Gastroesophageal sphincter (tissue), 4 donors: ENCODE data around the gene ANGPTL5. TPM values are rescaled to one million over a fixed set of nuclear protein-coding genes. Genes with fewer than 3 reads are reported as not detected.

Source experiments
- ATAC-seq: fragments of 150-250 bp; one replicate; pipeline ENCODE4 v1.9.1; 2016; ENCODE audit warnings: mild to moderate bottlenecking, moderate library complexity
- H3K27ac ChIP-seq, 4 donors: fragments of 200-600 bp; sonication (generic) in 3 of 4; 1 replicate in 3 of 4; 2 replicates in 1 of 4; pipeline ENCODE4 v1.5.1; 2016 to 2019
- H3K27me3 ChIP-seq: fragments of 200-600 bp; sonication (generic); one replicate; pipeline ENCODE4 v1.5.1; 2019
- H3K36me3 ChIP-seq, 2 donors: fragments of 200-600 bp; sonication (generic); one replicate each; pipeline ENCODE4 v1.5.1; 2019; ENCODE audit warnings: control low read depth in 1 of 2
- H3K4me1 ChIP-seq, 3 donors: fragments of 200-600 bp; sonication (generic); 1 replicate in 2 of 3; 2 replicates in 1 of 3; pipeline ENCODE4 v1.5.1; 2016 to 2019; ENCODE audit warnings: control low read depth in 2 of 3
- H3K4me3 ChIP-seq, 2 donors: fragments of 200-600 bp; sonication (generic); one replicate each; pipeline ENCODE4 v1.5.1; 2019; ENCODE audit warnings: mild to moderate bottlenecking in 1 of 2, moderate library complexity in 1 of 2
- H3K9me3 ChIP-seq, 3 donors: fragments of 200-600 bp; sonication (generic); one replicate each; pipeline ENCODE4 v1.5.1; 2017 to 2019; ENCODE audit warnings: control low read depth in 2 of 3
- EP300 ChIP-seq: sonication (generic); formaldehyde crosslinking; IDR thresholded peaks from one replicate; pipeline ENCODE4 v1.6.1; 2017; ENCODE audit warnings: antibody characterized with exemption, mild to moderate bottlenecking
- POLR2A ChIP-seq, 2 donors: fragments of 450-650 bp; IDR thresholded peaks; one replicate each; pipeline ENCODE4 v1.6.1; 2017; ENCODE audit warnings: antibody characterized with exemption in 2 of 2, mild to moderate bottlenecking in 2 of 2, moderate library complexity in 1 of 2
- POLR2AphosphoS5 ChIP-seq: sonication (generic); formaldehyde crosslinking; IDR thresholded peaks from one replicate; pipeline ENCODE4 v1.6.1; 2017; ENCODE audit warnings: antibody characterized with exemption
- WGBS, 2 donors: methylation state at CpG; one replicate each; pipeline ENCODE4 v1.1.5; 2018; ENCODE audit warnings: low coverage in 1 of 2; 5-methylcytosine and 5-hydroxymethylcytosine counted together
- total RNA-seq, 4 donors: library from RNA; depleted of rRNA; stranded (reverse); fragments of >200 nt; gene quantifications; one replicate each; pipeline ENCODE4 v1.1.0, GENCODE V29; 2016
- TF ChIP-seq, protein P1 (sequence below), 4 experiments: fragments of 200-600 bp in 2 of 4; fragments of 450-650 bp in 2 of 4; sonication (generic) in 1 of 4; IDR thresholded peaks; one replicate each; pipeline ENCODE4 v1.5.1; 2017 to 2019; ENCODE audit warnings: antibody characterized with exemption in 4 of 4, mild to moderate bottlenecking in 2 of 4, moderate library complexity in 2 of 4

The ANGPTL5 gene
- total RNA-seq, 4 donors from 2014 or later, result 0.12 to 0.62 (median 0.57) TPM; not detected in 1

DNA sequence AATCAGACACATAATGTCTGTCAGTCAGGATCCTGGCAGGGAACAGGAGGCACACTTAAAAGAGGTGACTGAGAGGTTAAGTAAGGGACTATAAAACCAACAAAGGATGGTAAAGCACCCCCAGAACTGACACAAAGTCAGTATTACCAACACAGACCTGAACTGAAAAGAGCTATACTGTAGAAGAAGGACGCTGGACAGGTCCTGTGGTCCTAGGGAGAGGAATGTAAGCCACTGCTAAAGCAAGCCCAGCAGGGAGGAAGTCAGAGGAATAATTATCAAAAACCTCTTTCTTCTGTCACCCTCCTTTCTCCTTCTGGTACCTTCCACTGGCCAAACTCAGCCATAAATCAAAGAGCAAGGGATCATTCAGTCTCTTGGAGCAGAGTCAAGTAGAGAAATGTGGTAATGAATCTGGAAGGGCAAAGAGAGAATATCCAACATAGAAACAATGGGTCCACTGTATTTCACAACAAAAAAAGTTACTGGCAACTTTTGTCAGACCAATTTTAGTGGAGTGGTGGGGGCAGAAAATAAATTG is 33.4 kb upstream of the ANGPTL5 start:
- H3K4me3 ChIP-seq, result no peak overlapping the region
- H3K27ac ChIP-seq, result no peak overlapping the region
- TF ChIP-seq, protein P1, sequence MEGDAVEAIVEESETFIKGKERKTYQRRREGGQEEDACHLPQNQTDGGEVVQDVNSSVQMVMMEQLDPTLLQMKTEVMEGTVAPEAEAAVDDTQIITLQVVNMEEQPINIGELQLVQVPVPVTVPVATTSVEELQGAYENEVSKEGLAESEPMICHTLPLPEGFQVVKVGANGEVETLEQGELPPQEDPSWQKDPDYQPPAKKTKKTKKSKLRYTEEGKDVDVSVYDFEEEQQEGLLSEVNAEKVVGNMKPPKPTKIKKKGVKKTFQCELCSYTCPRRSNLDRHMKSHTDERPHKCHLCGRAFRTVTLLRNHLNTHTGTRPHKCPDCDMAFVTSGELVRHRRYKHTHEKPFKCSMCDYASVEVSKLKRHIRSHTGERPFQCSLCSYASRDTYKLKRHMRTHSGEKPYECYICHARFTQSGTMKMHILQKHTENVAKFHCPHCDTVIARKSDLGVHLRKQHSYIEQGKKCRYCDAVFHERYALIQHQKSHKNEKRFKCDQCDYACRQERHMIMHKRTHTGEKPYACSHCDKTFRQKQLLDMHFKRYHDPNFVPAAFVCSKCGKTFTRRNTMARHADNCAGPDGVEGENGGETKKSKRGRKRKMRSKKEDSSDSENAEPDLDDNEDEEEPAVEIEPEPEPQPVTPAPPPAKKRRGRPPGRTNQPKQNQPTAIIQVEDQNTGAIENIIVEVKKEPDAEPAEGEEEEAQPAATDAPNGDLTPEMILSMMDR (IDR thresholded peaks at IDR 0.05), result no peak
- TF ChIP-seq EP300 (no peak), POLR2A (IDR thresholded peaks at IDR 0.05) (no peak), POLR2AphosphoS5 (no peak)
- no peaks in the 10 kb centered on the region for H3K4me1 ChIP-seq
- no peaks in the 10 kb centered on the region for H3K9me3 ChIP-seq
- peaks cover 0 to 41% of the 10 kb centered on the region in 2 donors for H3K36me3 ChIP-seq
- WGBS, 2 donors, result 58 to 80% methylated on average over 1 of the region's 1 CpG
- no peaks in the 10 kb centered on the region for H3K27me3 ChIP-seq
- ATAC-seq, result no peak

DNA sequence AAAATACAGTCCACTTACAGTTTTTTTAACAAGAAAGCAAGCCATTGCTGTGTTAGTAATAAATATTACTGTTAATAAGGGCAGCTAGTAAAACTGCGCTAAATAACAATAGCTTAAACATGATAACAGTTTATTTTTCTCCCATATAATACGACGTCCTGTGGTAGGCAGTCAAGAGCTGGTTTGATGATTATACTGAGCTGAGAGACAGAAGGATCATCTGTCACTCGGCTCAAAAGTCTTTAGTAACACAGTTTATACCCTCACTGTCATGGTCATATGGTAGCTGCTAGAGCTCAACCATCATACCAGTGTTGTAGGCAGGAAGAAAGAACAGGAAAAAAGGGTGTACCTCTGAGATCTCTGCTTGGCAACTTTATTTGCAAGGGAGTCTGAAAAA is 29.1 kb upstream of the ANGPTL5 start:
- no peaks in the 10 kb centered on the region for H3K9me3 ChIP-seq
- 83 to 85% methylated on average over 4 of the region's 4 CpGs for WGBS, 2 donors
- TF ChIP-seq EP300 (no peak), POLR2AphosphoS5 (no peak), POLR2A (IDR thresholded peaks at IDR 0.05) (no peak)
- TF ChIP-seq, protein P1 (IDR thresholded peaks at IDR 0.05), result no peak
- no peaks in the 10 kb centered on the region for H3K4me1 ChIP-seq
- no peak overlapping the region for H3K4me3 ChIP-seq
- H3K27ac ChIP-seq, result no peak overlapping the region
- H3K36me3 ChIP-seq, result peaks cover 0 to 38% of the 10 kb centered on the region in 2 donors
- no peak for ATAC-seq
- H3K27me3 ChIP-seq, result no peaks in the 10 kb centered on the region

DNA sequence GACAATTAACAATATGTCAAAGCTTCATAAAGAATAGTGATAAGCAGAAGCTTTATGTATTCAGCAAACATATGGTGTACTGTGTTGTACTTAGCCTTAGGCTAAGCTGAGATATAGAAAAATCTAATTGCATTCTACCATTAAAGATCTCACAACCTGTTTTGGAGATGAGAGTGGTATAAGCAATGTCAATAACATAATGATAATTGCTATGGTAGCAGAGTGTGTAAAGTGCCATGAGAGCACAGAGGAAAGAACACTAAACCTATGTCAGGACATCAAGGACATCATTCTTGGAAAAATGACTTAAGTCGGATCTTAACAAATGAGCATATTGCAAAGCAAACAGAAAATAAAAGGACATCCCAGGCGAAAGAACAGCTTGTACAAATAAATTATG is 28.6 kb upstream of the ANGPTL5 start:
- H3K27me3 ChIP-seq, result no peaks in the 10 kb centered on the region
- no peaks in the 10 kb centered on the region for H3K4me1 ChIP-seq
- 94 to 100% methylated on average over 2 of the region's 2 CpGs for WGBS, 2 donors
- H3K36me3 ChIP-seq, result peaks cover 0 to 37% of the 10 kb centered on the region in 2 donors
- no peaks in the 10 kb centered on the region for H3K9me3 ChIP-seq
- no peak for ATAC-seq
- TF ChIP-seq, protein P1 (IDR thresholded peaks at IDR 0.05), result no peak
- TF ChIP-seq POLR2A (IDR thresholded peaks at IDR 0.05) (no peak), POLR2AphosphoS5 (no peak), EP300 (no peak)
- no peak overlapping the region for H3K4me3 ChIP-seq
- H3K27ac ChIP-seq, result no peak overlapping the region

DNA sequence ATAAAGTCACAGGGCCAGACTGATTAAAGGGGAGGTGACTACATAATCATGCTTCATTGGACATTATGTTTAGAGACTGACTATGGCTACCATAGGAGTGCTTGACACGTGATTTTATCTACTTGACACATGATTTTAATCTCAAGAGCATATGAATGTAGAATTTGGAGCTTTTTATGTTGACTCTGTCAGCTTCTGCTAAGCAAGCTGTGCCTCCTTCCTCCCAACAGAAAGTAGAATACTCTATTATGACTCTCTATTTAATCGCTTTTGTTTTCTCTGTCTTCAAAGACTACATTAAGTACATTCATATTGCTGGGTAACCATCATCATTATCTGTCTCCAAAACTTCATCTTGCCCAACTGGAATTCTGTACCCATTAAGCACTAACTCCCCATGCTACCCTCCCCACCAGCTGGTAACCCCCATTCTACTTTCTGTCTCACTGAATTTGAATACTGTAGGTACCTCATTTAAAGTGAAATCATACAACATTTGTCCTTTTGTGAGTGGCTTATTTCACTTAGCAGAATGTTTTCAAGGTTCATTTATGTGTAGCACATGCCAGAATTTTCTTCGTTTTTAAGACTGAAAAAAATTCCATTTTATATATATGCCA is 24.7 kb upstream of the ANGPTL5 start:
- no peaks in the 10 kb centered on the region for H3K4me1 ChIP-seq
- H3K27ac ChIP-seq, result no peak overlapping the region
- TF ChIP-seq, protein P1 (IDR thresholded peaks at IDR 0.05), result no peak
- TF ChIP-seq POLR2A (IDR thresholded peaks at IDR 0.05) (no peak), POLR2AphosphoS5 (no peak), EP300 (no peak)
- no peak for ATAC-seq
- H3K9me3 ChIP-seq, result no peaks in the 10 kb centered on the region
- H3K36me3 ChIP-seq, result peaks cover 0 to 12% of the 10 kb centered on the region in 2 donors
- H3K27me3 ChIP-seq, result no peaks in the 10 kb centered on the region
- H3K4me3 ChIP-seq, result no peak overlapping the region
- WGBS, 2 donors, result 71 to 76% methylated on average over 3 of the region's 3 CpGs

DNA sequence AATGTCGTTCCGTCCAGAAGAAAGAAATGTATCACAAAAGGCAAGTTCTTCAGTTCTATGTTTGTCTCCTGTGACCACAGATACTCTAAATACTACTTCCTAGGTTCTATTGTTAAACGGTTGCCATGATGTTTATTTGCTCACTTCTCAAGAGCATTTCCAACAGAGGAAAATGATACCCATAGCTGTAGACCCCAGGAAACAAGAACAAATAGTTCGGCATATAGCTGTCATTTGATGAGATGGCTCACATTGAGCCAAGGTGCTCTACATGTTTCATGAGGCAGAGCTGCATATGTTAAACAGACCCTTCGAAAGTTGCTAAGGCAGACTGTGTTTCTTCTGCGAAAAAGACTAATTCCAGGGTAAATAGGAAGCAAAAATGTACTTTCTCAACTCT is 15.4 kb upstream of the ANGPTL5 start:
- H3K4me3 ChIP-seq, result no peak overlapping the region
- 72 to 88% methylated on average over 6 of the region's 6 CpGs for WGBS, 2 donors
- no peaks in the 10 kb centered on the region for H3K4me1 ChIP-seq
- no peak for TF ChIP-seq POLR2AphosphoS5
- TF ChIP-seq, protein P1 (IDR thresholded peaks at IDR 0.05), result no peak
- no peak for TF ChIP-seq POLR2A (IDR thresholded peaks at IDR 0.05)
- no peak for TF ChIP-seq EP300
- peaks cover 0 to 13% of the 10 kb centered on the region in 2 donors for H3K36me3 ChIP-seq
- H3K9me3 ChIP-seq, result no peaks in the 10 kb centered on the region
- H3K27me3 ChIP-seq, result no peaks in the 10 kb centered on the region
- no peak overlapping the region for H3K27ac ChIP-seq
- no peak for ATAC-seq
